ENCODE data around the gene EXOC3L1.

Gene EXOC3L1

GRCh38 chr16:67146523-67147357 lies 43.2 kb downstream of the EXOC3L1 start:
- DNase-seq, result no peak

DNA sequence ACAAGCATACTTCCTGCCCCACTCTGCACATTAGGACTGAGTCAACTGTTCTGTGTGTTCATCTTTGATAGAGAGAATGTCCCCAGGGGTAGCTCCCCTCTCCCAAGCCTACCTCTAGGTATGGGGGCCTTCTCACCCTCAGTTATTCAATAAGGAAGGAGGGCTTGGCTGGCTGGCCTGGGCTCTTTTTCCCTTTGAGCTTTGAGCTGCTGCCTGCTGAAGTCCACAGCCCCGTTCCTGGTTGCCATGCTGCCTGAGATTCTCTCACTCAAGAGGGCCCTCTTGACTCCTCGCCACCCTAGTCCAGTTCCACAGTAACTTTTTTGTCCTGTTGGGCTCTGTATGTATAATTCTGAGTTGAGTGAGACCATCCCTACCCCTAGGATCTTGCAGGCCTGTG lies 44.2 kb downstream of the EXOC3L1 start:
- DNase-seq, result no peak

DNA sequence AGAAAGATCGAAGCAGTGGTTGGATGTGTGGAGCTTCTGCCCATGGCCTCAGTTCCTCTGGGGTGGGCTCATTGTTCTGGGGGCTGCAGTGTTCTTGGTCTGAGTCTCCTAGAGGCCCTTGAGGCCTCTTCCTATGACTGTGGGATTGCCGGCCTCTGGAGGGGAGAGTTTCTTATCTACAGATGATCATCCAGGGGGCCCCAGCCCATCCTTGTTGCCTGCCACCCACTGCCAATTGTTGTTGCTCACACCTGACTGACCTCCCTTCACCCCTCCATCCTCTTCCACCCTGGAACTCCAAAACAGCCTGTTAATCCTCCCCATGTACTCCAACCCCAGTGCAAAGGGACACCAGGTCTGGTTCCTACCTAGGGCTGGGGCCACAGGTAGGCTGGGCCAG lies 45.0 kb downstream of the EXOC3L1 start:
- no peak for DNase-seq

DNA sequence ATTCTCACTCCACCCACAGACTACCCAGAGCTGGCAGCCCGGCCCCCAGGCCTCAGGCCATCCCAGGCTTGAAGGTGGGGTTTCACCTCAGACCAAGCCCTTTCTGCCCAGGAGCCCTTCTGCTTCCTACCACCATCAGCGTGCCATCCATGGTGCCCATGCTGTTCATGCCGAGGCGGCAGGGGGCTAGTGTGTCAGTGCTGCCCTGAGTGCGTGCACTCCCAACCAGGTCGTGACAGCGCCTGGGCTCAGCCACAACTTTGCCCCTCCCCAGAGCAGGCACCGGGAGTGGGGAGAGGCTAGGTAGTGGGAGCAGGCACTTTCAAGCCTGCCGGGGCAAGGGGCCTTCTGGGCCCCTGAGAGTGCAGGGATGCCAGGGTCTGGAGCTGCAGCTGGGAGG lies 47.6 kb downstream of the EXOC3L1 start:
- DNase-seq, result no peak

DNA sequence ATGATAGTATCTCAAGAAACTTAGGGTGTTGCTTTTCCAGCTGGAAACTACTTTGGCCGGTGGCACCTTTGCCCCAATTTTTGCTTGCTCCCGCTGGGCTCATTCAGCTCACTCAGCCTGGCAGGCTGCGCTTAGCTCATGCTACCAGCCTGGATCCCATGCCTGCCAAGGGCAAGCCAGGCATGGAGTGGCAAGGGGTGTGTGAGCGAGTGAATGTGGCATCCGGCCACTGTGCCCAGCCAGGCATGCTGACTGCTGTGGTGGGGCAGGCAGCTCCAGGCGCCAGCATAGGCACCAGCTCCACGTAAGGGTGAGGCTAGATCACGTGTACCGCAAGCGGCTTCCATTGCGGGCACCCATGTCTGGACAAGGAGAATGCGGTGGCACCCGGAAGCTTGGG lies 48.5 kb downstream of the EXOC3L1 start:
- DNase-seq, result no peak

- no peak for DNase-seq
These were observed 52.3 kb downstream of the EXOC3L1 start for GRCh38 chr16:67137605-67138004.

Data from KG1 (cell line).